HUES64 (cell line): ENCODE measurements around the gene CDK10.

ENCODE experiments used
- H3K27ac ChIP-seq: 2 replicates; pipeline ENCODE4 v1.7.0; 2013; ENCODE audit warnings: low read depth, low read length, inconsistent platforms
- H3K27me3 ChIP-seq: 2 replicates; pipeline ENCODE4 v1.6.1; 2013; ENCODE audit warnings: mild to moderate bottlenecking, low read length; ENCODE audit not compliant: insufficient read depth
- H3K36me3 ChIP-seq: 2 replicates; pipeline ENCODE4 v1.6.1; 2013; ENCODE audit warnings: mild to moderate bottlenecking, low read length; ENCODE audit not compliant: insufficient read depth
- H3K4me1 ChIP-seq: 2 replicates; pipeline ENCODE4 v1.6.1; 2013; ENCODE audit warnings: mild to moderate bottlenecking, low read length, moderate library complexity; ENCODE audit not compliant: insufficient read depth
- H3K4me3 ChIP-seq: 2 replicates; pipeline ENCODE4 v1.5.1; 2013; ENCODE audit warnings: mild to moderate bottlenecking, low read length, moderate library complexity
- H3K9ac ChIP-seq: 2 replicates; pipeline ENCODE4 v1.6.1; 2013; ENCODE audit warnings: mild to moderate bottlenecking, low read depth, low read length
- H3K9me3 ChIP-seq: 2 replicates; pipeline ENCODE4 v1.6.1; 2013; ENCODE audit warnings: low read depth, low read length; ENCODE audit not compliant: insufficient read depth
- WGBS: fragments of 150-250, 120-280 bp; methylation state at CpG from one replicate; pipeline ENCODE4 v1.1.7; 2013; ENCODE audit warnings: missing lambda C conversion rate; 5-methylcytosine and 5-hydroxymethylcytosine counted together

Gene CDK10

DNA sequence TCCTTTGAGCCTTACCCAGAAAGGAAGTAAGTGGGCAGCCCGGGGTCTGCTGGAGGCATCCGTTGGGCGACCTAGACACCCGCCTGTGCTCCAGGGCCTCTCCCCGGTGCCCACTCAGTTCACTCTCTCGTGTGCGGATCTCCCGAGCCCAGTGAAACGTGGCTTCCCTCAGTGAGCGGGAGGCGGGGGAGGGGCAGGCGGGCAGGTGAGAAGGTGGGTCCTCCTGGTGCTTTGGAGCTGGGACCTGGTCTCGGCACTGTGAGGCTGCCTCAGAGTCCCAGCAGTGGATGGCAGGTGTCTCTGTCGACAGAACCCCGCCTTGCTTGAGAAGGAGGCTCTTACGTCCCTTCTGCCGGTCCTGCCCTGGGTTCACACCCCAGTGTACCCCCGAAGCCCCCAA is 42.8 kb downstream of the CDK10 start:
- H3K9me3 ChIP-seq, result no peaks in the 10 kb centered on the region
- WGBS, result 91% methylated on average over 18 of the region's 18 CpGs
- H3K27ac ChIP-seq, result no peak overlapping the region
- H3K4me1 ChIP-seq, result no peaks in the 10 kb centered on the region
- H3K4me3 ChIP-seq, result no peak overlapping the region
- no peak overlapping the region; the same call in 1 of the 2 replicates for H3K9ac ChIP-seq
- peaks cover 40% of the 10 kb centered on the region for H3K36me3 ChIP-seq
- no peaks in the 10 kb centered on the region for H3K27me3 ChIP-seq

DNA sequence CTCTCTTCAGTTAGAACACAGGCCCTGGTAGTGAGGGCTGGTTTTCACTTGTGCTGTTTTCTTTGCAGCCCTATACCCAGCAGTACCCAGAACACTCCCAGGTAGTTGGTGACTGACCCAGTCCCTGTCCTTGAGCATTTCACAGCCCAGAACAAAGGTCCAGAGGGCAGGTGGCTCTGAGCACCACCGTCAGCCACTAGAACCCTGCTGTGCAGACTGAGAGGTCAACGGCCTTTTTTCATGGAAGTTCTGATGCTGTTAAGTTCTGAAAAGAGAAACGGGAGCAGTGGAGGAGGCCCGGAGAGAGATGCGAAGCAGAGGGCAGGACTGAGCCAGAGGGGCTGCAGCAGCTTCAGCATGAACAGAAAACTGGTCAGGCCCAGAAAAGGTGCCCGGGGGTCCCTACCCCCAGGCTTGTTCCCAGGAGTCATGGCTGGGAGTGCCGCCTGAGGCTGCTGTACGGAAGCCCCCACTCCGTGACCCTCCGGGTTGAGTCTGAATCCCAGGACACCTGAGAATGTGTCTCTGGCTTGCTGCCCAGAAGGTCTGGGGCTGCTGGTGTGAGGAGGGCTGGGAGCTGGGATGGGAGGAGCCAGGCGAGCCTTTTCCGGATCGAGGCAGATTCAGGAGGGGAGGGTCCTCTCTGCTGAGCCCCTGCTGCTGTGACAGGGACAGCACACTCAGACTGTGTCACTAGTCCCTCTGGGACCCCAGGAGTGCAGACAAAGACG is 43.5 kb downstream of the CDK10 start:
- Histone ChIP-seq H3K9ac (no peak overlapping the region), H3K27me3 (no peaks in the 10 kb centered on the region), H3K9me3 (no peaks in the 10 kb centered on the region), H3K4me1 (no peaks in the 10 kb centered on the region), H3K4me3 (no peak overlapping the region), H3K27ac (peak overlapping the region; percentile 57; the same call in 1 of the 2 replicates), H3K36me3 (peaks cover 44% of the 10 kb centered on the region)
- 47% methylated on average over 14 of the region's 14 CpGs for WGBS

DNA sequence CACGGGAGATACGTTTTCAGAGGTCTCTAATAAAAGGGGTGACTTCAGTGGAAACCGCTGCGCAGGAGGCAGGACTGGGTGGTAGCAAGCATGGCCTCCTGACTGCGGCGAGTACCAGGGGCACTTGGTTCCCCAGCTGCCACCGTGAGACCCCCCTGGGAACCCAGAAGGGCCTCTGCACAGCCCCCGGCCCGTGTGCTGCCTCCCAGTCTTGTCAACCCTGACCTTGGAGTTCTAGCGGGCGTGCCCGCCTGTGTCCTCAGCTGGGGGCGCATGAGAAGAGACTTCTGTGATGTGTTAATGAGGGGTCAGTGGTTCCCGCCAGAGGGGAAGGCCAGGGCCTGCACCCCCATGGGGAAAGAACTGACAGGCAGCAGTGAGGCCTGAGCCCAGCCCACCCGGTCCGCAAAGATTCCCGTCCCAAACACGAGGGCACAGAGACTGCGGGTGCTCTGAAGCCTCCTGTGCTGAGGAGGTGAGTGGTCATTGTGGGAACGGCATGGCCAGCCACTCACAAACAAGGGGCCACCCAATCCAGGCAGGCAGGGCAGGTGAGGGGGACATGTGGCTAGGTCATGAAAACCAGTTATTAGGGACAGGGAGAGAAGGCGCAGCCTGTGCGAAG is 44.2 kb downstream of the CDK10 start:
- H3K36me3 ChIP-seq, result peaks cover 51% of the 10 kb centered on the region
- WGBS, result 76% methylated on average over 21 of the region's 22 CpGs
- H3K9ac ChIP-seq, result no peak overlapping the region
- no peaks in the 10 kb centered on the region for H3K27me3 ChIP-seq
- H3K4me3 ChIP-seq, result no peak overlapping the region
- H3K27ac ChIP-seq, result peak overlapping the region; percentile 57; the same call in 1 of the 2 replicates
- H3K9me3 ChIP-seq, result no peaks in the 10 kb centered on the region
- H3K4me1 ChIP-seq, result no peaks in the 10 kb centered on the region

DNA sequence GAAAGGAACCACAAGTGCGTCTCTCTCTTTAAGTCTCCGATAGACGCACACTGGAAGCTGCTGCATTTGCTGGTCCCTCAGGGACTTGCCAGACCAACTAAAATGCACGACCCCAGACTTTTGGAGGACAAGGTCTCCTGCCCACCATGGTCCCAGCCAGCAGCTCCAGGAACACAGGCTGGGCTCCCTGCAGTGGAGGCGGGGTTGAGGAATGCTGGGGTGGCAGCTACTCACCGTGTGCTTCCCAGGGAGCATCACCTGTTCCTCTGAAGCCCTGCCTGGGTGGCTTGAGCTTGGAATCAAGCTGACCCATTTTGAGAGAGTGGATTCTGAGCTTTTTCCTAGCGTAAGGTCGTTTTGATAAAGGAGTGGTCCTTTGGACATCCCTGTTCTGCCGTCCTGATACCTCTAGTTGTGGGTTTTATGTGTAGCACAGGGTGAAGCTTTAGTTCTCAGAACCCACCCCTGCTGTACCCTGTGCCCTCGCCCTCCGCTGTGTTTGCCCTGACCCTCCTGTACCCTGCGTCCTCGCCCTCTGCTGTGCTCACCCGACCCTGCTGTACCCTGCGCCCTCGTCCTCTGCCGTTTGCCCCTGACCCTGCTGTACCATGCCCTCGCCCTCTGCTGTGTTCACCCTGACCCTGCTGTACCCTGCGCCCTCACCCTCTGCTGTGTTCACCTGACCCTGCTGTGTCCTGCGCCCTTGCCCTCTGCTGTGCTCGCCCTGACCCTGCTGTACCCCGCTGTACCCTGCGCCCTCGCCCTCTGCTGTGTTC is 45.8 kb downstream of the CDK10 start:
- no peak overlapping the region for H3K4me3 ChIP-seq
- no peaks in the 10 kb centered on the region for H3K27me3 ChIP-seq
- no peak overlapping the region for H3K27ac ChIP-seq
- H3K4me1 ChIP-seq, result no peaks in the 10 kb centered on the region
- no peaks in the 10 kb centered on the region for H3K9me3 ChIP-seq
- H3K36me3 ChIP-seq, result peaks cover 63% of the 10 kb centered on the region
- H3K9ac ChIP-seq, result no peak overlapping the region
- WGBS, result 89% methylated on average over 24 of the region's 24 CpGs

DNA sequence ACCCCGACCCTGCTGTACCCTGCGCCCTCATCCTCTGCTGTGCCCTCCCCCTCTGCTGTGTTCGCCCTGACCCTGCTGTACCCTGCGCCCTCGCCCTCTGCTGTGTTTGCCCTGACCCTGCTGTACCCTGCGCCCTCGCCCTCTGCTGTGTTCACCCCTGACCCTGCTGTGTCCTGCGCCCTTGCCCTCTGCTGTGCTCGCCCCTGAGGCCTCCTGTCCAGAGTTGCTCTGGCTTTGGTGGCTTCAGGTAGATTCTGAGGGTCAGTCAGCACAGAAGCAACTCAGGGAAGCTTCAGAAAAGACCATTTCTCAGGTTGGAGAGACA is 46.4 kb downstream of the CDK10 start:
- Histone ChIP-seq H3K36me3 (peaks cover 64% of the 10 kb centered on the region), H3K27ac (no peak overlapping the region), H3K27me3 (no peaks in the 10 kb centered on the region), H3K4me1 (no peaks in the 10 kb centered on the region), H3K4me3 (no peak overlapping the region), H3K9ac (no peak overlapping the region), H3K9me3 (no peaks in the 10 kb centered on the region)
- WGBS, result 93% methylated on average over 9 of the region's 9 CpGs

DNA sequence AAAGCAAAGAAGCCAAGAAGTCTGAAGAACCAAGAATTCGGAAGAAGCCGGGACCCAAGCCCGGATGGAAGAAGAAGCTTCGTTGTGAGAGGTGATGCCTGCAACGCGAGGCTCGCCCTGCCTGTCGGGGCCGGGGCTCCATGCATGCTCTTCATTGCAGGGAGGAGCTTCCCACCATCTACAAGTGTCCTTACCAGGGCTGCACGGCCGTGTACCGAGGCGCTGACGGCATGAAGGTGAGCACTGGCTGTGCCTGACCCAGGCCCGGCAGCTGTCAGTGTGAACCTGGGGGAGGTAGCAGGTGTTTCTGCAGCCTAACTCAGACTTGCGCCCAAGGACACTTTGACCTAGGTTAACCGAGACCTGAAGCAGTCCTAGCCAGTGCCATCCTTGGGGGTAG is 46.8 kb downstream of the CDK10 start:
- Histone ChIP-seq H3K9me3 (no peaks in the 10 kb centered on the region), H3K4me3 (no peak overlapping the region), H3K27ac (no peak overlapping the region), H3K36me3 (peaks cover 68% of the 10 kb centered on the region), H3K9ac (no peak overlapping the region), H3K27me3 (no peaks in the 10 kb centered on the region), H3K4me1 (no peaks in the 10 kb centered on the region)
- 97% methylated on average over 17 of the region's 17 CpGs for WGBS

DNA sequence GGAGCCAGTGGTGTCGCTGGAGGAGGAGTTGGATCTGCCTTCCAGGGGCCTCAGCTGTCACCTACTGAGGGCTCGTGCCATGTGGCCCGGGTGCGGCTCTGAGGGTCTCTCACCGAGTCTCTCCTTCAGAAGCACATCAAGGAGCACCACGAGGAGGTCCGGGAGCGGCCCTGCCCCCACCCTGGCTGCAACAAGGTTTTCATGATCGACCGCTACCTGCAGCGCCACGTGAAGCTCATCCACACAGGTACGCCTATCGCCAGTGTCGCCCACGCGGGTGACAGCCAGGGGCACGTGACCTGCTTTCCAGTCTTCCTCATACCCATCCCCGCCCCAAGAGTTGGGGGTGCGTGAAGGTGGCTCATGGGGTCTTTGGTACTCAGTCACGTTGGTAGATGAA is 47.3 kb downstream of the CDK10 start:
- Histone ChIP-seq H3K9me3 (no peaks in the 10 kb centered on the region), H3K4me1 (no peaks in the 10 kb centered on the region), H3K27me3 (no peaks in the 10 kb centered on the region), H3K27ac (no peak overlapping the region), H3K9ac (no peak overlapping the region), H3K36me3 (peaks cover 72% of the 10 kb centered on the region), H3K4me3 (no peak overlapping the region)
- WGBS, result 90% methylated on average over 21 of the region's 21 CpGs

DNA sequence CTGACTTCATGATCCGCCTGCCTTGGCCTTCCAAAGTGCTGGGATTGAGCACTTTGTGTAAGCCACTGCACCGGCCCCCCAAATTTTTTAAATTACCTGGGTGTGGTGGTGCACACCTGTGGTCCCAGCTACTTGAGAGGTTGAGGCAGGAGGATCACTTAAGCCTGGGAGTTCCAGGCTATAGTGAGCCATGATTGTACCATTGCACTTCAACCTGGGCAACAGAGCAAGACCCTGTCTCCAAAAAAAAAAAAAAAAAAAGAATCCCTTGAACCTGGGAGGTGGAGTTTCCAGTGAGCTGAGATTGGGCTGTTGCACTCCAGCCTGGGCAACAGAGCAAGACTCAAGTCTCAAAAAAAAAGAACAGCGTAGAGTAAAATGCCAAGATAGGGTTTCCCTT is 50.1 kb downstream of the CDK10 start:
- Histone ChIP-seq H3K27me3 (no peaks in the 10 kb centered on the region), H3K36me3 (peaks cover 85% of the 10 kb centered on the region), H3K4me1 (no peaks in the 10 kb centered on the region), H3K9me3 (no peaks in the 10 kb centered on the region), H3K27ac (no peak overlapping the region), H3K9ac (no peak overlapping the region), H3K4me3 (no peak overlapping the region)
- WGBS, result 95% methylated on average over 3 of the region's 3 CpGs

DNA sequence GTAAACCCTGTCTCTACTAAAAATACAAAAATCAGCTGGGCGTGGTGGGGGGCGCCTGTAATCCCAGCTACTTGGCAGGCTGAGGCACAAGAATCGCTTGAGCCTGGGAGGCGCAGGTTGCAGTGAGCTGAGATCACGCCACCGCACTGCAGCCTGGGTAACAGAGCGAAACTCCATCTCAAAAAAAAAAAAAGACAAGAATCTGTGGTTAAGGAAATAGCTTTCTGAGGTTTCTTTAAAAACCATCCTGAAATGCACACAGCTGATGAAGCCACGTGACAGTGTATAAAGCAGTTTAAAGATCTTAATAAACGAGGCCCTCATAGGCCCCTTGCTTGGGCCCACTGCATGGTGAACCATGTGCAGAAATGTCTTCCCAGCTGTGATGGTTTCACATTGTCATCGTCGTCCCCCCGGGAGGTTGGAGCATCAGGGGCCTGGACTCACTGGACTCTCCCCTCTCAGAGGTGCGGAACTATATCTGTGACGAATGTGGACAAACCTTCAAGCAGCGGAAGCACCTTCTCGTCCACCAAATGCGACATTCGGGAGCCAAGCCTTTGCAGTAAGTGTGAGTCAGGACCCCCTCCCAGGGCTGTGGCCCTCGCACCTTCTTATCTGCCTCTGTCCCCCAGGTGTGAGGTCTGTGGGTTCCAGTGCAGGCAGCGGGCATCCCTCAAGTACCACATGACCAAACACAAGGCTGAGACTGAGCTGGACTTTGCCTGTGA is 51.0 kb downstream of the CDK10 start:
- Histone ChIP-seq H3K27me3 (no peaks in the 10 kb centered on the region), H3K4me3 (no peak overlapping the region), H3K27ac (no peak overlapping the region), H3K9ac (no peak overlapping the region), H3K9me3 (no peaks in the 10 kb centered on the region), H3K36me3 (peaks cover 94% of the 10 kb centered on the region), H3K4me1 (no peaks in the 10 kb centered on the region)
- WGBS, result 95% methylated on average over 19 of the region's 20 CpGs

DNA sequence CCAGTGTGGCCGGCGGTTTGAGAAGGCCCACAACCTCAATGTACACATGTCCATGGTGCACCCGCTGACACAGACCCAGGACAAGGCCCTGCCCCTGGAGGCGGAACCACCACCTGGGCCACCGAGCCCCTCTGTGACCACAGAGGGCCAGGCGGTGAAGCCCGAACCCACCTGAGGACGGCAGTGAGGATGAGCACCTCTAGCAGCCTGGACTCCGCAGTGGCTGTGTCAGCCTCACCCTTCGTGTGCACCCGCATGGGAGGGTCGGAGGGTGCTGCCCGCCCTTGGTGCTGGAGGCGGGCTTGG is 51.5 kb downstream of the CDK10 start:
- Histone ChIP-seq H3K4me3 (no peak overlapping the region), H3K9ac (no peak overlapping the region), H3K27me3 (no peaks in the 10 kb centered on the region), H3K4me1 (no peaks in the 10 kb centered on the region), H3K27ac (no peak overlapping the region), H3K36me3 (peaks cover 98% of the 10 kb centered on the region), H3K9me3 (no peaks in the 10 kb centered on the region)
- WGBS, result 96% methylated on average over 14 of the region's 14 CpGs
